K562 (cell line): ENCODE measurements around the gene NCOA1. TPM values are rescaled to one million over a fixed set of nuclear protein-coding genes. Genes with fewer than 3 reads are reported as not detected.

ENCODE experiments used
- HMGN3 ChIP-seq: IDR thresholded peaks from 2 replicates; pipeline ENCODE4 v1.6.1; 2011; ENCODE audit warnings: borderline replicate concordance, low read depth, mild to moderate bottlenecking, mixed read lengths, low read length; ENCODE audit not compliant: insufficient read length; ENCODE audit errors: extremely low read depth
- MAFF ChIP-seq: IDR thresholded peaks from 2 replicates; pipeline ENCODE4 v1.6.1; 2012; ENCODE audit warnings: low read length, improper control_type of control experiment
- MGA ChIP-seq: fragments of 450-650 bp; IDR thresholded peaks from 2 replicates; pipeline ENCODE4 v1.6.1; 2016; ENCODE audit warnings: mild to moderate bottlenecking, moderate library complexity
- NFATC3 ChIP-seq: fragments of 450-650 bp; IDR thresholded peaks from 2 replicates; pipeline ENCODE4 v1.6.1; 2017; ENCODE audit warnings: mild to moderate bottlenecking
- NFE2 ChIP-seq: IDR thresholded peaks from 2 replicates; pipeline ENCODE4 v1.6.1; 2014; ENCODE audit warnings: antibody characterized with exemption, low read depth
- SAFB2 ChIP-seq: fragments of 200-400 bp; formaldehyde crosslinking; IDR thresholded peaks from 2 replicates; pipeline ENCODE4 v1.6.1; 2018; ENCODE audit warnings: borderline replicate concordance, low read length, low read depth, moderate library complexity; ENCODE audit not compliant: severe bottlenecking
- polyA plus RNA-seq, 8 experiments: library from polyadenylated mRNA; depleted of rRNA in 4 of 8; stranded (reverse) in 5 of 8; unstranded in 3 of 8; fragments of >200 nt; fragmentation: Nextera tagmentation in 2 of 8; fragmentation: Illumina TruSeq in 1 of 8; extraction: Ambion mirVana in 2 of 8; extraction: Trizol in 1 of 8; gene quantifications; 2 replicates each; pipeline versions ENCODE4 v1.2.1 to v1.2.3, GENCODE V29; 2011 to 2014; ENCODE audit warnings: inconsistent platforms in 1 of 8, missing spikeins in 1 of 8
- total RNA-seq, 7 experiments: library from RNA; depleted of rRNA in 6 of 7; stranded (reverse); fragments of >200 nt in 6 of 7; fragmentation: Illumina TruSeq in 2 of 7; extraction: Trizol in 2 of 7; gene quantifications; 2 replicates each; pipeline versions ENCODE4 v1.2.1 to v1.2.3, GENCODE V29; 2011 to 2021; ENCODE audit warnings: low replicate concordance in 1 of 7
- TF ChIP-seq, protein P1 (sequence below): fragments of 450-650 bp; IDR thresholded peaks from 2 replicates; pipeline ENCODE4 v1.6.1; 2018; ENCODE audit warnings: mild to moderate bottlenecking, low read depth; ENCODE audit not compliant: partially characterized antibody

Gene NCOA1
- total and polyA plus RNA-seq, 9 of the 15 experiments (the other 6 are each of a cell fraction or from before 2014, with no cell fraction given) = 4.9 to 25.7 (median 17.0) TPM

GRCh38 chr2:24635181-24635580 lies 144.1 kb downstream of the NCOA1 start (continued):
- TF ChIP-seq MGA (no peak), HMGN3 (no peak), MAFF (peak; percentile 3; the same call in 1 of the 2 replicates), SAFB2 (no peak), NFATC3 (no peak), NFE2 (0 out of 2 replicates have a peak, but pooled peaks have one; percentile 18)
- TF ChIP-seq, protein P1, sequence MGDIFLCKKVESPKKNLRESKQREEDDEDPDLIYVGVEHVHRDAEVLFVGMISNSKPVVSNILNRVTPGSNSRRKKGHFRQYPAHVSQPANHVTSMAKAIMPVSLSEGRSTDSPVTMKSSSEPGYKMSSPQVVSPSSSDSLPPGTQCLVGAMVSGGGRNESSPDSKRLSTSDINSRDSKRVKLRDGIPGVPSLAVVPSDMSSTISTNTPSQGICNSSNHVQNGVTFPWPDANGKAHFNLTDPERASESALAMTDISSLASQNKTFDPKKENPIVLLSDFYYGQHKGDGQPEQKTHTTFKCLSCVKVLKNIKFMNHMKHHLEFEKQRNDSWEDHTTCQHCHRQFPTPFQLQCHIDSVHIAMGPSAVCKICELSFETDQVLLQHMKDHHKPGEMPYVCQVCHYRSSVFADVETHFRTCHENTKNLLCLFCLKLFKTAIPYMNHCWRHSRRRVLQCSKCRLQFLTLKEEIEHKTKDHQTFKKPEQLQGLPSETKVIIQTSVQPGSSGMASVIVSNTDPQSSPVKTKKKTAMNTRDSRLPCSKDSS = no peak
